NCI-H82 treated with DMSO at 0.1 percent for 48 hours (cell line): Measurements from ENCODE around the gene CACNA1S.

ENCODE experiments used
- DNase-seq: peaks from one replicate; lab custom pipeline; 2025; ENCODE audit not compliant: unreplicated experiment; lab: John Stamatoyannopoulos, UW

CACNA1S gene

DNA sequence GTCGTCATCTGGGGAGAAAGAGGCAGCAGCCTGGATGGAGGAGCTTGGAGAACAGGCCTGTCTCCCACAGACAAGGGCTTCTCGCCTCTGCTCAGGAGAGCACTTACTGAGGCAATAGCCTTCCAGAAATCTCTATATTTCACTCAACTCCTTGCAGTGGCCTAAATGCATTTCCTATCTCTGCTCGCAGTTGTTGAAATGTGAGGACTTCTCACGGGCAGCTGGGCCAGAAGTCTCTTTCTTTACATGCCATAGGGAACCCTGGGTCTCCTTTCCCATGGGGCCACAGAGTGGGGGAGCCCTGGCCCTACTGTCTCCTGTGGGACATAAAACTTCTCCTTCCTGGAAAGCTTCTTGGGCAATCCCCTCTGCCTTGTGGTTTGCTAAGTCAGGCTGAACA is 45.2 kb downstream of the CACNA1S start:
- DNase-seq: no peak

DNA sequence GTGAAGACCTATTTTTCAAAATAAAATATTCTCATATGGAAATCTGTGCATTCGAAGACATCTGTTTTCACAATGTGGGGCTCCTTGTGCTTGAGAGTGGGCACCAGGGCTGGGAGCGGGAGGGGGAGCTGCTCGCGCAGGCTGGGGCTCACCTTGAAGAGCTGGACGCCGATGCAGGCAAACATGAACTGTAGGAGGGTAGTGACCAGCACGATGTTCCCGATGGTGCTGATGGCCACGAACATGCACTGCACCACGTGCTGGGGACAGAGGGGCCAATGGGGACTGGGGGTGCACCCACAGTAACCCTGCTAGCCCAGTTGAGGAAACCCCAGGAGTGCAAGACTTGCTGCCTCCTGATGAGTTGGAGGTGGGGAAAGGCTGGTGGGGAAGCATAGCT is 46.5 kb downstream of the CACNA1S start:
- no peak for DNase-seq

DNA sequence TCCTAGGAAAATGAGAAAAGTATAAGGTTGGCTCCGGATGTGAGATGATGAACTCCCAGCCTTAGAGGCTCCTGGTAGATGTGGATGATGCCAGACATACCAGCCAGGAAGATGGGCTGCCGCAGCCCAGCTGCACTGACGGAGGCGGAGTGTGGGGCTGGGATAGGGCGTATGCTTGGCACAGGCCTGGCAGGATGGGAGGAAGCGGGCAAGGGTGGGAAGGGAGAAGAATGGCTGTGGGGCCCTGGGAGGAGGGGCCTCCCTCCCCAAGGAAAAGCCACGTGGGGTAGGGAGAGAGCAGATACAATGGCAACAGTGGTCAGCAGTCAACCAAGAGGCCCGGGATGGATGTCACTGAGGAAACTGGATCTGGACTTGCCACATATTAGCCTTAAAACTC is 47.4 kb downstream of the CACNA1S start:
- DNase-seq: no peak

DNA sequence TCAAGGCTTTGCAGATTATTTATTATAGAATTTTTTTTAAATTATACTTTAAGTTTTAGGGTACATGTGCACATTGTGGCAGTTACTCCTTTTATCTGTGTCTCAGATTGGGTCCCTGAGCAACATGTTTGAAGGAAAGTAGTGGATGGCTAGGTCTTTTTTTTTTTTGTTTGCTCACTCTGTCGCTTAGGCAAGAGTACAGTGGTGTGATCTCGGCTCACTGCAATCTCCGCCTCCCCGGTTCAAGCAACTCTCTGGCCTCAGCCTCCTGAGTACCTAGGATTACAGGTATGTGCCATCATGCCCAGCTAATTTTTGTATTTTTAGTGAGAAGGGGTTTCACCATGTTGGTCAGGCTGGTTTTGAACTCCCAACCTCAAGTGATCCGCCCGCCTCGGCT is 49.1 kb downstream of the CACNA1S start:
- no peak for DNase-seq

- no peak for DNase-seq
Observed at GRCh38 chr1:201062511-201063091, 49.6 kb downstream of the CACNA1S start.

- no peak for DNase-seq
Observed at GRCh38 chr1:201061886-201062285, 50.3 kb downstream of the CACNA1S start.

- no peak for DNase-seq
Observed at GRCh38 chr1:201061049-201061448, 51.2 kb downstream of the CACNA1S start.

- no peak for DNase-seq
Observed at GRCh38 chr1:201060586-201060985, 51.6 kb downstream of the CACNA1S start.

- DNase-seq: no peak
Observed at GRCh38 chr1:201059871-201060555, 52.2 kb downstream of the CACNA1S start.

GRCh38 chr1:201059401-201059800 is 52.8 kb downstream of the CACNA1S start:
- DNase-seq: no peak

DNA sequence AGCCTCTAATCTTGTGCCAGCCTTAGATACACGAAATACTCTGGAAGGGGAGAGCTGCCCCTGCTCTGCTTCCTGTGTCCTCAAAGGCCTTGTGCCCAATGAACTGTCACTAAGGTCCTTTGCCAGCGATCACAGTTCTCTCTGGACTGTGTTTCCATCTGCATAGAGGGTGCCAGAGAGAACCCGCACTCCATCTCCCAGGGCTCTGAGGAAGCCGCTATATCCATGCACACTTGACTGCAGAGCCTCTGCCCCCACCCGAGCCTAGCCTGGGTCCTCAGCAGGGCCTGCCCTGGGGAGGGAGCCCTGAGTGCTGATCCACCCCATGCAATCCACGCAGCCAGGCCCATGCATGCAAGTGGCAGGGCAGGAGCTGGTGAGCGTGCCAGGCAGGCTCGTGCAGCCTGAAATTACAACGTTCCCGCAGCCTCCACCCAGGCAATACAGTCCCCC is 58.1 kb downstream of the CACNA1S start:
- DNase-seq: no peak

- DNase-seq: no peak
Observed at GRCh38 chr1:201053155-201053860, 58.9 kb downstream of the CACNA1S start.

DNA sequence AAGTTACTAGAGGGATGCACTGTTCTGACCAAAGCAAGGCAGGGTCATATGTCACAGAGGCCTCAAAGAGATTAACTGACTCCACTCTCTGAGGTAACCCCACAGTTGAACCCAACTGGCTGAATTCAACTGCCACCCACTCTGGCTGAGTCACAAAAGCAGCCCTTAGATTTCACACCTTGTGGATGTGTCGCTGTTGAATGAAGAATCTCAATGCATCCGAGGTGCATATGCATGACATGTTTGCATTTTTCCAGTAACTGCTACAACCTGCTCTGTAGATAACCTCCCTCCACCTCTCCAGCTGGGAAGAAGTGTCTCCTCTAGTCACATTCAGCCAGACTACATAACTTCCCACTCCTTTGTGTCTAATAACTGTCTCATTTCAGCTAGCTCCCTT is 60.8 kb downstream of the CACNA1S start:
- DNase-seq: no peak

DNA sequence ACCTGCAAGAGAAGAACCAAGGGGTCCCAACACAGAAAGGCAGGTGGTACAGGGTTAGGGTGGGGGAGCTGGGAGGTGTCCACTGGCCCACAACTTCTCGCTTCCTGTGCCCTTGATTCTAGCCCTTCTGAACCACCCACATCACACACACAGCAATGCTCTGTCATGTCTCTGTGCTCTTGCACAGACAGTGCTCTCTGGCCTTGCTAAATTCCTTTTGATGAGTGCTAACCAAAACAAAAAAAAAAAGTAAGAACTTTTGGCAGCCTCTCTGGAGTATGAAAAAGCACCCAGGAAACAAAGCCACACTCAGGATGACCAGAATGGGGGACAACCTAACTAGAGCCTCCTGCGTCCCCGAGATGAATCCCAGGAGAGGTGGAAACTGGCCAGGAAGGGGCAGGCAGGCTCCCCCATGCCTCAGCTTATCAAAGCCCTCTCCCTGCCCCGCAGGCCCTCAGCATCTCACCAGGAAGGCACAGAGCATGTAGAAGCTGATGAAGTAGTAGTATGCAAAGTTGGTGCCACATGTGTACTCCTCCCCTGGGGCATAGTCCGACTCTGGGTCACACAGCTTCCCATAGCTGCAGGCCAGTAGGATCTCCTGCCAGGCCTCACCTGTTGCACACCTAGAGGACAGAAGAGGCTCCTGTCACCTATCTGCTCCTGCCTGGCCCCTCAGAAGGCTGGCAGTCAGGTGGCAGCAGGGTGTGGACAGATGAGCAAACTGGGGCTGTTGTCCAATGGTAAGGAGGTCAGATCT is 61.5 kb downstream of the CACNA1S start:
- no peak for DNase-seq

GRCh38 chr1:201049248-201049831 is 62.9 kb downstream of the CACNA1S start:
- DNase-seq: no peak

- no peak for DNase-seq
Observed at GRCh38 chr1:201048521-201048920, 63.7 kb downstream of the CACNA1S start.

- DNase-seq: no peak
Observed at GRCh38 chr1:201044119-201044518, 68.1 kb downstream of the CACNA1S start.

DNA sequence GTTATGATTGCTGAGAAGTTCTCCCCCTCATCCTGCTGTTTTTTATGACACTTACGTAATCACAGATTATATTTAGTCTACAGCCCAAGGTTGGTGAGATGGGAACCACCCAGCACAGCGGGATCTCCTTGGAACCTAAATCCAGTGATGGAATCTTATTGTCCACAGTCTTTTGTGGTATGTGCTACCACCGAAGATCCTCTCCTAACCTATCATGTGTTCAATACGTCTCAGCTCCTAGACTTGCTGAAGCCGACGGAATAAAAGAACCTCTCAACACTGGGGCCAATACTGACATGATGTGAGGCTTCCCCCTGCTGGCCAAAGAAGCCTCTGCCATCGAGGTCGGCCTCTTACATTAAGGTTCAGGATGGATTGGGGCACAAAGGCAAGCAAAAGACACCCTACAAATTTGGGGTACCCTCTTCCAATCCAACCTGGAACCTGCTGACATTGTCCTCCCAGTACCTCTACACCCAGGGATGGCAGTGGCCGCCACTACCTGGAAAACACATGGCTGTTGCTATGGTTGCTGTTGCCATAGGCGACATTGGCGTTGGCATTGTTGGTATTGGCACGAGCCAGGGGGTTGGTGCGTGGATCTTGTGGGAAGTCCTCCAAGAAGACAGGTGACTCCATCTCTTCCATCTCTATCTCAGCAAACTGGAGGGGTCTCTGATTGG is 69.3 kb downstream of the CACNA1S start:
- DNase-seq: peak; percentile 35

- no peak for DNase-seq
Observed at GRCh38 chr1:201041011-201041410, 71.2 kb downstream of the CACNA1S start.

GRCh38 chr1:201039876-201040275 is 72.3 kb downstream of the CACNA1S start:
- no peak for DNase-seq

- no peak for DNase-seq
Observed at GRCh38 chr1:201039418-201039817, 72.8 kb downstream of the CACNA1S start.
